T follicular helper cell (primary cell): Measurements from ENCODE around the gene SLC38A9.
"Not testable (repeated sequence)": the region's sequence is repeated elsewhere in the genome, so short reads cannot be mapped to it uniquely, and the experiment has no call there.

Source experiments
- DNase-seq: peaks from one replicate; pipeline ENCODE4 v3.0.0-alpha.2; 2020; ENCODE audit warnings: low read depth
- total RNA-seq, 2 experiments: gene quantifications; one replicate each; lab custom pipeline; 2026; lab: John Stamatoyannopoulos, UW

The SLC38A9 gene, protein sequence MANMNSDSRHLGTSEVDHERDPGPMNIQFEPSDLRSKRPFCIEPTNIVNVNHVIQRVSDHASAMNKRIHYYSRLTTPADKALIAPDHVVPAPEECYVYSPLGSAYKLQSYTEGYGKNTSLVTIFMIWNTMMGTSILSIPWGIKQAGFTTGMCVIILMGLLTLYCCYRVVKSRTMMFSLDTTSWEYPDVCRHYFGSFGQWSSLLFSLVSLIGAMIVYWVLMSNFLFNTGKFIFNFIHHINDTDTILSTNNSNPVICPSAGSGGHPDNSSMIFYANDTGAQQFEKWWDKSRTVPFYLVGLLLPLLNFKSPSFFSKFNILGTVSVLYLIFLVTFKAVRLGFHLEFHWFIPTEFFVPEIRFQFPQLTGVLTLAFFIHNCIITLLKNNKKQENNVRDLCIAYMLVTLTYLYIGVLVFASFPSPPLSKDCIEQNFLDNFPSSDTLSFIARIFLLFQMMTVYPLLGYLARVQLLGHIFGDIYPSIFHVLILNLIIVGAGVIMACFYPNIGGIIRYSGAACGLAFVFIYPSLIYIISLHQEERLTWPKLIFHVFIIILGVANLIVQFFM
- 25.7 to 28.1 reads per million in 2 experiments for total RNA-seq

DNA sequence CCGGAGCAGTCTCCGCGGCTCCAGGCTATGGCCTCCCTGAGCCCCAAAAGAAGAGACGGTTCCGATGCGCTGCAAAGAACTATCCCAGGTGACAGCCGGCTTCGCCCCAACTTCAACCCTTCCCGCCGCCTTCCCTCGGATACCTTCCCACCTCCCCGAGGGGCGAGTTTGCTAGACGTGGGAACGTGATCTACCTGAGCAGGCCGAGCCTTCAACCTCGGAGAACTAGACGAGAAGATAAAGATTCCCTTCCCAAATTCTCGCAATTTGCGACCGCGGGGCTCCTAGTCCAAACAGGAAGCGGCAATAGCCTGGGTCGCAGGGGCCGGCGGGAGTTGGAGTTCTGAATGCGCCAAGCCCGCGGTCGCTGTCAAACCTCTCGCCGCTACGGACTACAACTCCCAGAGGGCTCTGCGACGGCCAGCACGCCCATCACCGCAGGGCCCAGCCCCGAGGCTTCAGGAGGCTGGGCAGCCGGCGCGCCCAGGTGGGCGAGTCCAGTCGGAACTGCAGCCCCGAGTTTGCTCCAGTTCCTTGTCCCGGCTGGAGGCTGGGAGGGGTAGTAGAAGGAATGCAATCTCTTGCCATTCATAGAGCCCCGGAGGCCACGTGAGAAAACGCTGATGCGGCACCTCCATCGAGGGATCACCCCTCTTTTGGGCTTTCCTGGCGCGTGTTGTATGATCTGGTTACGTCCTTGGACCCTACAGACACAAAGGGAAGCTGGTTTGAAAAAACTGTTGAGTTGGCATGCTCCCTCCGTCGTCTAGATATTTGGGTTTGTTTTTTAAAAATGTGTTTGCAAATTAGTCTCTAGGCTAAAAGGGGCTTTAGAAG lies at the start of gene SLC38A9:
Gene SLC38A9 (minus strand): TSS at position 302 of the 837 bp plus-strand sequence. CDS start 14,366 bp downstream, outside the sequence.
- peak; percentile 90 for DNase-seq

GRCh38 chr5:55761721-55762120 lies 49.6 kb upstream of the SLC38A9 start:
- DNase-seq: not testable (repeated sequence)

- DNase-seq: no peak
Observed at GRCh38 chr5:55758714-55759113, 46.6 kb upstream of the SLC38A9 start.

- DNase-seq: no peak
Observed at GRCh38 chr5:55758231-55758630, 46.1 kb upstream of the SLC38A9 start.

GRCh38 chr5:55750499-55750898 lies 38.4 kb upstream of the SLC38A9 start:
- no peak for DNase-seq

DNA sequence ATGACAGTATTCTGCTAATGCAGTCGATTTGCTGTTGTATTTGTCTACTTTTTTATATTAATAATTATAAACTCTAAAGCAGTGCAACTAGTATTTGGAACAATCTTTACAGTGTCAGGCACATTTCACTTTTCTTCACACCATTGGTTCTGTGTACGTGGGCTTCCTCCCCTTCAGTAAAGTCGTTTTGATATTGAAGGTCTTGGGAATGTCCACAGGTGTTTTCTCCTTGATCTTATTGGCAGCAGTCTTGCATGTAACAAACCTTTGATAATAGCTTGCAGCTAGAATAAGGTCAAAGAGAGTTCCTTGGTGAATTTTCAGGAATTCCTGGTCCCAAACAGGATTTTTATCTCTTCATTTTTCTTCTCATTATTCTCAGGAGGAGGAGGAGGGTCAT lies 37.9 kb upstream of the SLC38A9 start:
- DNase-seq: no peak

- no peak for DNase-seq
Observed at GRCh38 chr5:55749387-55749786, 37.3 kb upstream of the SLC38A9 start.

DNA sequence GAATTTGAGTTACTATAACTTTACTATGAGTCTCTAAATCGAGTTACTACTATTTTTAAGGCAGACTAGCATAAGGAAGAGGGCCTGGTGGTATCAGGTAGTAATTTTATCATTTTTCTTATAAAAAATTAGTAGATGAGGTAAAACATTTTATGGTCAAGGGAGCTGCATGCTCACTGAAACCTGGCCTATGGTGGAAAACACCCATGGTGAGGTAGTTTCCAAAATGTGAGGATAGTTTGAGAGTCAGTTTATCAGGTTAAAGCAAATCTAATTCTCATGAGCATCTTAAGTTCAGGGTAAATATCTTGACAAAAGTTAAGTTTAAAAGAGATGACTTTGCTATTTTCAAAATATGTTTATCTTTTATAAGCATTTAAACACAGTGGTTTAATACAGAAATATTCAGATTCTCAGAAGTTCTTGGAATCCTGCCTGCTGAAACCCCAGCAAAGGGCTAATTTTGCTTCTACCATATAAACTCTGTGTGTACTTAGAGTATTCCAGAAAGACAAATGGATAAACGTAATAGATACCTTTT lies 35.7 kb upstream of the SLC38A9 start:
- no peak for DNase-seq

DNA sequence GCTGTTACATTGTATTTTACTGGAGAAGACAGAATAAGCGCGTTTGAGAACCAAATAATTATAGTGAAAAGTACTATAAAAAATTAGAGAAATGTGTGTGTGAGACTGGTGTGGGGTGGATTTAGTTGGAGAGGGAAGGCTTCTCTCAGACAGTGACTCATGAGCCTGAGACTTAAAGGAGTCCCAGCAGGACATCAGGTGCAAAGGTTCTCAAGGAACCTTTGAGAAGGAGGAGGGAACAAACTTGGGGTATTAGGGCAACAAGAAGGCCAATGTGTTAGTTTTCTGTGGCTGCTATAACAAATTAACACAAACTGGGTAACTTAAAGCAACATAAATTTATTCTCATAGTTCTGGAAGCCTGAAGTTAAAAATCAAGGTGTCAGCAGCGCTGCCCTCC lies 30.7 kb upstream of the SLC38A9 start:
- no peak for DNase-seq

DNA sequence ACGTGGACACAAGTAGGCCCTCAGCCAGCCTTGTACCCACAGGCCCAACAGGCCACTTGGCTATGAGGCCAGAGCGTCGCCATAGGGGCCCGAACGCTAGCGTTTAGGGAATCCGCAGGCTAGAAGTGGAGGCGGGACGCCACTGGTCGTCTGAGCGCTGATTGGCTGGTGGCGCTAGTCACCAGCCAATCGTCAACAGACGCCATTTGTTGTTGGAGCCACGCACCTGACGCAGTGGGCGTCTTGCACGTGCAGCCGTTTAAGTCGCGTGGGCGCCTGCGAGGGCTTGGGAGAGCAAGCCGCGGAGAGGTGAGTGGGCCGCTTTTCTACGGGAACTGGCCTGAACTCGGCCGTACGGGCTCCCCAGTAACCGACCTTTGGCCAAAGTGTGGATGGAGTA lies 25.7 kb upstream of the SLC38A9 start, which contains the start of gene DDX4:
Gene DDX4 (plus strand): TSS at position 269 of the 400 bp plus-strand sequence. CDS start 903 bp downstream, outside the sequence.
- no peak for DNase-seq

GRCh38 chr5:55734658-55735057 lies 22.5 kb upstream of the SLC38A9 start:
- DNase-seq: no peak

DNA sequence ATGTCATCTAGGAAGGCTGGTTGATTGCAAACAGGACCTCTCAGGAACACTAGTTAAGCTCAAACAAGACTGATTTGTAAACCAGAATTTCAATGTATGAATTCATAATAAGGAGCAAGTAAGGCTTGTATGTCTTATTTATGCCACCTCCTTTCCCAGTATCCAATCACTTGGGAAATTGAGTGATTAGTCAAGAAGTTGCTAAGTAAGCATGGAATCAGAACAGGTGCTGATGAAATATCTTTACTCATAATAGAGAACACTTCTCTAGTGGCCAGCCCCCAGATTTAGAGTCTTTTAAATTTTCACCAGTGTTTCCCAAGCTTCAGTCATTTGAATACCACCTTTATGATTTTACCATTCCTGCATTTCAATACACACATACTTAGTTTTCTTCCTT lies 20.5 kb upstream of the SLC38A9 start:
- DNase-seq: no peak

DNA sequence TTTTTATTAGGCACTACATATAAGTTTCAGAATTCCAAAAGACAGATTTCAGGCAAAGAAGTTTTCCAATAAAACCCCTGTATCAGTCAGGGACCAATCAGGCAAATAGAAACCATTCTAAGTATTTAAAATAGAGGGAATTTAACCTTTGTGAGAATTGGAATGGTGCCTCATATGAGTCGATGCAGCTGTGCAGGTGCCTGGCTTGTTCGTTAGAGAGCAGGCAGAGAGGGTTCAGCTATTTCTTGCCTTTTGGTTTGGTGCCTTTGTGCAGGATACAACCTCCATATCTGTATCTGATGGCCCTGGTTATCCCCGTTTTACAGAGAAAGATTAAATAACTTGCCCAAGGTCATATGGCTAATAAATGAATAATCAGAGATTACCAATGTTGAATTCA lies 19.7 kb upstream of the SLC38A9 start:
- no peak for DNase-seq

DNA sequence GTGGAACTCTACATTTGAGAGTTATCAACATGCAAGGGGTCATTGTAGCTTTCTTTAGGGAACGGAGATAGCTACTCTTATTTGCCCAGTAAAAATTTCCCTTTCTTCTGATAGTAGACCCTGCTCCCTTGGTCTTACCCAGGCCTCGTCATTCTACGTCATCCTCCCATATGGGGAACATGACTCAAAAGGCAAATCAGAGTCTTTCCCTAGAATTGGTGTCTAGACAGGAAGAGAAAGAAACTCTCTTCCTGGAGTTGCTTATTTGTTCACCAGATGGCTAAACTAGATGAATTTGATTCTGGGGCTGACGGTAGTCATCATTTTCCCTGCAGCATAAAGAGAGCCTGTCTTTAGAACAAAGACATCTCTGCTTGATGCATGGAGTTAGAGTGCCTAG lies 12.2 kb upstream of the SLC38A9 start:
- no peak for DNase-seq

GRCh38 chr5:55720188-55720703 lies 8.1 kb upstream of the SLC38A9 start:
- DNase-seq: no peak

DNA sequence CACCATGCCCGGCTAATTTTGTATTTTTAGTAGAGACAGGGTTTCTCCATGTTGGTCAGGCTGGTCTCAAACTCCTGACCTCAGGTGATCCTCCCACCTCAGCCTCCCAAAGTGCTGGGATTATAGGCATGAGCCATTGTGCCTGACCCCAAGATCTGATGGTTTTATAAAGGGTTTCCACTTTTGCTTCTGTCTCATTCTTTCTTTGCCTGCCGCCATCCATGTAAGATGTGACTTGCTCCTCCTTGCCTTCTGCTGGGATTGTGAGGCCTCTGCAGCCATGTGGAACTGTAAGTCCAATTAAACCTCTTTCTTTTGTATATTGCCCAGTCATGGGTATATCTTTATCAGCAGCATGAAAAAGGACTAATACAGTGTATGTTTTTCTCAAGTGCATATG lies 6.9 kb upstream of the SLC38A9 start:
- not testable (repeated sequence) for DNase-seq

GRCh38 chr5:55715519-55716078 lies 3.5 kb upstream of the SLC38A9 start:
- no peak for DNase-seq

DNA sequence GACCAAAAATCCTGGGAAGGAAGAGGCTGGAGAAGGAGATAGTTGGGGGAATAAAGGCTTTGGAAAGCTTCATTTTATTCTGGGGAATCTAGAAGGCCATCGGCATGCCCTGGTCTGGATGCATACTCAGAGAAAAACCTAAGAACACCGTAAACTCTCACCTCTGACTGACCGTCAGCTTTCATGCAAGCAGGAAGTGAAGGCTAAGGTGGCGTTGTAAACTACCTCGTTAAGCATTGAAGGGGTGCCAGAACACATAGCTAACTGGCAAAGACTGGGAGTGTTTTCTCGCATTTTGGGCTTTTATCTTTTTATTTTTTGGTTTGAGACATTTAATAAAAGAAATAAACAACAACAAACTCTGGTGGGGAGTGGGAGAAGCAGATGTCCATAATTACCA lies 2.6 kb upstream of the SLC38A9 start:
- no peak for DNase-seq

DNA sequence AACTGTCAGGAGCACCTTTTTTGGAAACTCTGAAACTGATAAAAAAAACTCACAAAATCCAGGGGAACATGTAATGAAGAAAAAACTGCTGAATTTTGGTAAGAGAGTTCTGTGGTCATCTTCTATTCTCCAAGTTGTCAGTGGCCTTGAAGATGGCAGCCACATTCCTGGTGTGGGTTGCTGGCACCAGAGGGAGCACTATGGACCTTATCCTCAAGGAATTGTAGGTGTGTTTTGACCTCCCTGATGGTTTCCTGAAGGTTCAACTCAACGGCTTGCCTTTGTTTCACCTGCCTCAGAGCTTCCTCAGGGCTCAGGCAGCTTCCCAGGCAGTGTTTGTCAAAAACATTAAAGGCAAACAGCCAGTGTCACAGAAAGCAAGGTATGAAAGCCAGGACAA lies 2.2 kb upstream of the SLC38A9 start:
- DNase-seq: no peak

- DNase-seq: no peak
Observed at GRCh38 chr5:55713871-55714270, 1.7 kb upstream of the SLC38A9 start.

DNA sequence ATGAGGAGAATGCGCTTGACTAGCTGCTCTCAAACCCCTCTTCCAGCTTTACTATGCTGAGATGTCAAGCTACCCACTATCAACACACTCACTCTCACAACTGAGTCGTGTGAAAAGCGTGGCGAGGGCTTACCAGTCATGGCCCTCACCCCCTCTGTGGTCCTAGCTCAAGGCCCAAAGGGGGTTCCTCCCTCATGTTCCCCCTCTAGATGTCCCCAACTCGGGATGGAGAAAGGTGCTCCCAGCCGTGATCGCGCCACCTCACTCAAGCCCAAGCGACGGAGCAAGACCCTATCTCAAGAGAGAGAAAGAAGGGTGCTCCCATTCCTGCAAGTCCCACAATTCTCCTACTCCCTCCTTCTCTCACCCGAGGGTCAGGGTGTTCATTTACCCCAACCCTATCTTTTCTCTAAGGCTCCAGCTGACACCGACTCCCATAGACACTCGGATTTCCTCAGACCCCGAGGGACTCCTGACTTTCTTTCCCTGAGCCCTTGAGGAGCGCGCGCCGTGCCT lies 559 bp downstream of the SLC38A9 start:
- DNase-seq: no peak
